ENCODE measurements around the gene PPP1R1A.

DNA sequence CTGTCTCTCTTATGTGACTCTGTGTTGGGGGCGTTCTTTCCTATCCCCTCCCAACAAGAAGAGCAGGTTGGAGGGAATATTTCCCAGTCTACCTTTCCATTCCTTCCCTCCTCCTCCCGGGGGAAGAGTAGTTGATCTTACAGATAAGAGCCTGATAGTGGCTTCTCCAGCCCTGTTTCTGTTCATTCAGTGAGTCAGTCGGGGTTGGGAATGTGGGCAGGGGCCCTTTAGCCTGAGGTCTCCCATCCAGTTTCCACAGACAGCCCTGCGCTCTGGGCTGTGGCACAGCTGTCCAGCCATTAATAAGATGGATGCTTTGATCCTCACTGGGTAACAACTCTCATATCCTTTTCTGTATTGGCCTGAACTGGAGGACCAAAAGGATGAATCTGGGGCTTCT is 18.1 kb upstream of the PPP1R1A start:
- TF ChIP-seq POLR2AphosphoS5 (IDR thresholded peaks at IDR 0.05; ENCODE audit: low read depth) (no peak), EZH2phosphoT487 (IDR thresholded peaks at IDR 0.05; ENCODE audit: unreplicated experiment) (no peak), EZH2 (IDR thresholded peaks at IDR 0.05; ENCODE audit: low read depth, unreplicated experiment) (no peak), CREB1 (CRISPR knock-in tag; IDR thresholded peaks at IDR 0.05; ENCODE audit: low read depth) (no peak)
- TF ChIP-seq, protein P1, sequence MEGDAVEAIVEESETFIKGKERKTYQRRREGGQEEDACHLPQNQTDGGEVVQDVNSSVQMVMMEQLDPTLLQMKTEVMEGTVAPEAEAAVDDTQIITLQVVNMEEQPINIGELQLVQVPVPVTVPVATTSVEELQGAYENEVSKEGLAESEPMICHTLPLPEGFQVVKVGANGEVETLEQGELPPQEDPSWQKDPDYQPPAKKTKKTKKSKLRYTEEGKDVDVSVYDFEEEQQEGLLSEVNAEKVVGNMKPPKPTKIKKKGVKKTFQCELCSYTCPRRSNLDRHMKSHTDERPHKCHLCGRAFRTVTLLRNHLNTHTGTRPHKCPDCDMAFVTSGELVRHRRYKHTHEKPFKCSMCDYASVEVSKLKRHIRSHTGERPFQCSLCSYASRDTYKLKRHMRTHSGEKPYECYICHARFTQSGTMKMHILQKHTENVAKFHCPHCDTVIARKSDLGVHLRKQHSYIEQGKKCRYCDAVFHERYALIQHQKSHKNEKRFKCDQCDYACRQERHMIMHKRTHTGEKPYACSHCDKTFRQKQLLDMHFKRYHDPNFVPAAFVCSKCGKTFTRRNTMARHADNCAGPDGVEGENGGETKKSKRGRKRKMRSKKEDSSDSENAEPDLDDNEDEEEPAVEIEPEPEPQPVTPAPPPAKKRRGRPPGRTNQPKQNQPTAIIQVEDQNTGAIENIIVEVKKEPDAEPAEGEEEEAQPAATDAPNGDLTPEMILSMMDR (conservative IDR thresholded peaks at IDR 0.05; ENCODE audit: low read depth in 2 of 2): no peak
- TF ChIP-seq, protein P2, sequence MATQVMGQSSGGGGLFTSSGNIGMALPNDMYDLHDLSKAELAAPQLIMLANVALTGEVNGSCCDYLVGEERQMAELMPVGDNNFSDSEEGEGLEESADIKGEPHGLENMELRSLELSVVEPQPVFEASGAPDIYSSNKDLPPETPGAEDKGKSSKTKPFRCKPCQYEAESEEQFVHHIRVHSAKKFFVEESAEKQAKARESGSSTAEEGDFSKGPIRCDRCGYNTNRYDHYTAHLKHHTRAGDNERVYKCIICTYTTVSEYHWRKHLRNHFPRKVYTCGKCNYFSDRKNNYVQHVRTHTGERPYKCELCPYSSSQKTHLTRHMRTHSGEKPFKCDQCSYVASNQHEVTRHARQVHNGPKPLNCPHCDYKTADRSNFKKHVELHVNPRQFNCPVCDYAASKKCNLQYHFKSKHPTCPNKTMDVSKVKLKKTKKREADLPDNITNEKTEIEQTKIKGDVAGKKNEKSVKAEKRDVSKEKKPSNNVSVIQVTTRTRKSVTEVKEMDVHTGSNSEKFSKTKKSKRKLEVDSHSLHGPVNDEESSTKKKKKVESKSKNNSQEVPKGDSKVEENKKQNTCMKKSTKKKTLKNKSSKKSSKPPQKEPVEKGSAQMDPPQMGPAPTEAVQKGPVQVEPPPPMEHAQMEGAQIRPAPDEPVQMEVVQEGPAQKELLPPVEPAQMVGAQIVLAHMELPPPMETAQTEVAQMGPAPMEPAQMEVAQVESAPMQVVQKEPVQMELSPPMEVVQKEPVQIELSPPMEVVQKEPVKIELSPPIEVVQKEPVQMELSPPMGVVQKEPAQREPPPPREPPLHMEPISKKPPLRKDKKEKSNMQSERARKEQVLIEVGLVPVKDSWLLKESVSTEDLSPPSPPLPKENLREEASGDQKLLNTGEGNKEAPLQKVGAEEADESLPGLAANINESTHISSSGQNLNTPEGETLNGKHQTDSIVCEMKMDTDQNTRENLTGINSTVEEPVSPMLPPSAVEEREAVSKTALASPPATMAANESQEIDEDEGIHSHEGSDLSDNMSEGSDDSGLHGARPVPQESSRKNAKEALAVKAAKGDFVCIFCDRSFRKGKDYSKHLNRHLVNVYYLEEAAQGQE (IDR thresholded peaks at IDR 0.05; ENCODE audit: unreplicated experiment): no peak
- TF ChIP-seq, protein P3, sequence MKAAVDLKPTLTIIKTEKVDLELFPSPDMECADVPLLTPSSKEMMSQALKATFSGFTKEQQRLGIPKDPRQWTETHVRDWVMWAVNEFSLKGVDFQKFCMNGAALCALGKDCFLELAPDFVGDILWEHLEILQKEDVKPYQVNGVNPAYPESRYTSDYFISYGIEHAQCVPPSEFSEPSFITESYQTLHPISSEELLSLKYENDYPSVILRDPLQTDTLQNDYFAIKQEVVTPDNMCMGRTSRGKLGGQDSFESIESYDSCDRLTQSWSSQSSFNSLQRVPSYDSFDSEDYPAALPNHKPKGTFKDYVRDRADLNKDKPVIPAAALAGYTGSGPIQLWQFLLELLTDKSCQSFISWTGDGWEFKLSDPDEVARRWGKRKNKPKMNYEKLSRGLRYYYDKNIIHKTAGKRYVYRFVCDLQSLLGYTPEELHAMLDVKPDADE (IDR thresholded peaks at IDR 0.05): no peak
